ENCODE data around the gene CD8A. TPM values are rescaled to one million over a fixed set of nuclear protein-coding genes. Genes with fewer than 3 reads are reported as not detected.

CD8A gene
- polyA plus RNA-seq, 3 donors: 0.03 to 1.1 (median 0.88) TPM

DNA sequence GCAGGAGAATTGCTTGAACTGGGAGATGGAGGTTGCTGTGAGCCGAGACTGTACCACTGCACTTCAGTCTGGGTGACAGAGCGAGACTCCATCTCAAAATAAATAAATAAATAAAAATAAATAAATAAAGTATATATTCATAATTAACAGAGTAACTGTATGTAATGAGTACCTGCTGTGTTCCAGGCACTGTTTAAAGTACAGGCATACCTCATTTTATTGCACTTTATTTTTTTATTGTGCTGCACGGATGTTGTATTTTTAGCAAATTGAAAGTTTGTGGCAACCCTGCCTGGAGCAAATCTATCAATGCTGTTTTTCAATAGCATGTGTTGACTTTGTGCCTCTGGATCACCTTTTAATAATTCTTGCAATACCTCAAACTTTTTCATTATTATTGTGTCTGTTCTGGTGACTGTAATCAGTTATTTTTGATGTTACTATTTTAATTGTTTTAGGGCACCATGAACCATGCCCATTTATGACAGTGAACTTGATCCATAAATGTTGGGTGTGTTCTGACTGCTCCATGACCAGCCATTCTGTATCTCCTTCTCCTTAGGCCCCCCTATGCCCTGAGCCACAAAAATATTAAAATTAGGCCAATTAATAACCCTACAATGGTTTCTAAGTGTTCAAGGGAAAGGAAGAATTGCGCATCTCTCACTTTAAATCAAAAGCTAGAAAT, 27.5 kb upstream of the CD8A start:
- TF ChIP-seq, protein P1, sequence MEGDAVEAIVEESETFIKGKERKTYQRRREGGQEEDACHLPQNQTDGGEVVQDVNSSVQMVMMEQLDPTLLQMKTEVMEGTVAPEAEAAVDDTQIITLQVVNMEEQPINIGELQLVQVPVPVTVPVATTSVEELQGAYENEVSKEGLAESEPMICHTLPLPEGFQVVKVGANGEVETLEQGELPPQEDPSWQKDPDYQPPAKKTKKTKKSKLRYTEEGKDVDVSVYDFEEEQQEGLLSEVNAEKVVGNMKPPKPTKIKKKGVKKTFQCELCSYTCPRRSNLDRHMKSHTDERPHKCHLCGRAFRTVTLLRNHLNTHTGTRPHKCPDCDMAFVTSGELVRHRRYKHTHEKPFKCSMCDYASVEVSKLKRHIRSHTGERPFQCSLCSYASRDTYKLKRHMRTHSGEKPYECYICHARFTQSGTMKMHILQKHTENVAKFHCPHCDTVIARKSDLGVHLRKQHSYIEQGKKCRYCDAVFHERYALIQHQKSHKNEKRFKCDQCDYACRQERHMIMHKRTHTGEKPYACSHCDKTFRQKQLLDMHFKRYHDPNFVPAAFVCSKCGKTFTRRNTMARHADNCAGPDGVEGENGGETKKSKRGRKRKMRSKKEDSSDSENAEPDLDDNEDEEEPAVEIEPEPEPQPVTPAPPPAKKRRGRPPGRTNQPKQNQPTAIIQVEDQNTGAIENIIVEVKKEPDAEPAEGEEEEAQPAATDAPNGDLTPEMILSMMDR (IDR thresholded peaks at IDR 0.05): no peak

DNA sequence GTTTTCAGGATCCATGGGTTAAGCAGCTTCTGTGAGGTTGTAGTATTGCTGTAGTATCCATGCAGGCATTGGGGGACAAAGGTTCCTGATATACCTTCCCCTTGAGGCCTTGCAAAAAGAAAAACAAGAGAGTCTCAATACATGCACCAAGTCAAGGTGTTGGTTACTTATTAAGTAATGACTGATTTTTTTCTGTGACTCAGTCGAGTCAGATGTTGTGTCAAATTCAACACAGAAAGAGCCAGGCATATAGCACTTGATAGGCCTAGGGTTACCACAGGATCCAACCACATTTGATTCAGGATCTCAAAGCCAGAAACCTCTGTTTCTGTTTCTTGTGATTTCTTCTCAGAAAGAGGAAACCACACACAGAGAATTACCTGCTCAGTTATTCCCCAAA, 24.9 kb upstream of the CD8A start:
- H3K4me3 ChIP-seq (replicated peaks in 1 of 3; ENCODE audit: low read depth in 2 of 3, low read length in 3 of 3): no peak overlapping the region
- no peaks in the 10 kb centered on the region for H3K9me3 ChIP-seq (replicated peaks in 1 of 2; ENCODE audit: control insufficient read depth in 1 of 2, insufficient read depth in 1 of 2, low read length in 2 of 2)
- no CpG with 5 or more reads among the region's 1 CpG for WGBS (ENCODE audit: insufficient coverage)
- no peaks in the 10 kb centered on the region for H4K20me1 ChIP-seq (ENCODE audit: insufficient read depth, low read length)
- Mint-ChIP-seq H3K27ac (no peak overlapping the region), H3K27me3 (ENCODE audit: low read depth in 3 of 3) (peaks cover 5 to 22% (median 11%) of the 10 kb centered on the region in 3 donors), H3K4me1 (no peaks in the 10 kb centered on the region), H3K36me3 (no peaks in the 10 kb centered on the region), H3K9me3 (no peaks in the 10 kb centered on the region), H3K4me3 (no peak overlapping the region)
- H3K9ac ChIP-seq (ENCODE audit: insufficient read depth, low read length, poor library complexity, severe bottlenecking): no peak overlapping the region
- no peak for DNase-seq
- TF ChIP-seq, protein P1 (IDR thresholded peaks at IDR 0.05): no peak
- H3K27me3 ChIP-seq (ENCODE audit: control insufficient read depth in 2 of 2, insufficient read depth in 2 of 2, low read length in 2 of 2): peaks cover 0 to 6% of the 10 kb centered on the region in 2 donors
- no peaks in the 10 kb centered on the region for H3K36me3 ChIP-seq (replicated peaks in 1 of 2; ENCODE audit: control insufficient read depth in 1 of 2, insufficient read depth in 2 of 2, low read length in 2 of 2)
- intact Hi-C loops (cut with micrococcal nuclease): no loop called here
- no peak overlapping the region for H3K4me2 ChIP-seq (replicated peaks; ENCODE audit: extremely low read depth, low read length, poor library complexity, severe bottlenecking)
- H3K27ac ChIP-seq (ENCODE audit: low read depth in 1 of 2, low read length in 2 of 2): no peak overlapping the region
- no peaks in the 10 kb centered on the region for H3K4me1 ChIP-seq (ENCODE audit: control insufficient read depth in 1 of 2, insufficient read depth in 2 of 2, low read length in 2 of 2)
- no peaks in the 10 kb centered on the region for H3K79me2 ChIP-seq (ENCODE audit: insufficient read depth, low read length)
- H2AFZ ChIP-seq (ENCODE audit: insufficient read depth, low read depth, low read length, poor library complexity, severe bottlenecking): no peak overlapping the region

More for the DNA sequence above, 27.5 kb upstream of the CD8A start:
- Histone ChIP-seq H3K9ac (ENCODE audit: insufficient read depth, low read length, poor library complexity, severe bottlenecking) (no peak overlapping the region), H3K27me3 (ENCODE audit: control insufficient read depth in 2 of 2, insufficient read depth in 2 of 2, low read length in 2 of 2) (no peaks in the 10 kb centered on the region), H3K79me2 (ENCODE audit: insufficient read depth, low read length) (no peaks in the 10 kb centered on the region), H3K27ac (ENCODE audit: low read depth in 1 of 2, low read length in 2 of 2) (no peak overlapping the region), H3K4me3 (replicated peaks in 1 of 3; ENCODE audit: low read depth in 2 of 3, low read length in 3 of 3) (no peak overlapping the region), H3K36me3 (replicated peaks in 1 of 2; ENCODE audit: control insufficient read depth in 1 of 2, insufficient read depth in 2 of 2, low read length in 2 of 2) (no peaks in the 10 kb centered on the region), H3K9me3 (replicated peaks in 1 of 2; ENCODE audit: control insufficient read depth in 1 of 2, insufficient read depth in 1 of 2, low read length in 2 of 2) (peaks cover 5 to 13% of the 10 kb centered on the region in 2 donors), H4K20me1 (ENCODE audit: insufficient read depth, low read length) (no peaks in the 10 kb centered on the region), H3K4me2 (replicated peaks; ENCODE audit: extremely low read depth, low read length, poor library complexity, severe bottlenecking) (no peak overlapping the region), H3K4me1 (ENCODE audit: control insufficient read depth in 1 of 2, insufficient read depth in 2 of 2, low read length in 2 of 2) (no peaks in the 10 kb centered on the region), H2AFZ (ENCODE audit: insufficient read depth, low read depth, low read length, poor library complexity, severe bottlenecking) (no peak overlapping the region)
- Mint-ChIP-seq H3K27ac (no peak overlapping the region), H3K36me3 (no peaks in the 10 kb centered on the region), H3K9me3 (peaks cover 3 to 19% (median 12%) of the 10 kb centered on the region in 7 donors), H3K4me1 (no peaks in the 10 kb centered on the region), H3K4me3 (no peak overlapping the region), H3K27me3 (ENCODE audit: low read depth in 3 of 3) (peaks cover 0 to 2% (median 0%) of the 10 kb centered on the region in 3 donors)
- no CpG with 5 or more reads among the region's 4 CpGs for WGBS (ENCODE audit: insufficient coverage)
- no peak for DNase-seq
- intact Hi-C loops (cut with micrococcal nuclease): no loop called here
